Prostate gland (tissue), 2 donors: ENCODE measurements around the gene KRTAP22-1. TPM values are rescaled to one million over a fixed set of nuclear protein-coding genes. Genes with fewer than 3 reads are reported as not detected.

ENCODE experiments used
- DNase-seq: peaks from one replicate; pipeline ENCODE4 v3.0.0-alpha.2; 2019; ENCODE audit warnings: low spot score
- H3K27ac ChIP-seq, 2 donors: fragments of 200-600 bp; sonication (generic); 2 replicates each; pipeline ENCODE4 v1.5.1; 2017 to 2019
- H3K27me3 ChIP-seq: fragments of 200-600 bp; sonication (generic); replicated peaks from 2 replicates; pipeline ENCODE4 v1.5.1; 2019; ENCODE audit not compliant: insufficient read depth
- H3K36me3 ChIP-seq, 2 donors: fragments of 200-600 bp; sonication (generic); 1 replicate in 1 of 2; 2 replicates in 1 of 2; pipeline versions ENCODE4 v1.5.1 to v1.8.1; 2017 to 2019
- H3K4me1 ChIP-seq: fragments of 200-600 bp; sonication (generic); replicated peaks from 2 replicates; pipeline ENCODE4 v1.5.1; 2019
- H3K4me3 ChIP-seq, 2 donors: fragments of 200-600 bp; sonication (generic); 2 replicates each; pipeline ENCODE4 v1.5.1; 2017 to 2019
- H3K9me3 ChIP-seq: fragments of 200-600 bp; sonication (generic); 2 replicates; pipeline ENCODE4 v1.5.1; 2017
- CTCF ChIP-seq, 4 experiments: fragments of 200-600 bp in 2 of 4; fragments of 450-650 bp in 2 of 4; sonication (generic) in 2 of 4; IDR thresholded peaks; 1 replicate in 3 of 4; 2 replicates in 1 of 4; pipeline ENCODE4 v1.5.1; 2016 to 2019; ENCODE audit warnings: antibody characterized with exemption in 4 of 4, mild to moderate bottlenecking in 2 of 4, moderate library complexity in 2 of 4
- POLR2A ChIP-seq: fragments of 450-650 bp; IDR thresholded peaks from one replicate; pipeline ENCODE4 v1.6.1; 2016; ENCODE audit warnings: antibody characterized with exemption, mild to moderate bottlenecking
- POLR2AphosphoS5 ChIP-seq: sonication (generic); formaldehyde crosslinking; IDR thresholded peaks from one replicate; pipeline ENCODE4 v1.6.1; 2017; ENCODE audit warnings: antibody characterized with exemption
- WGBS: methylation state at CpG from one replicate; pipeline ENCODE4 v1.1.5; 2018; 5-methylcytosine and 5-hydroxymethylcytosine counted together
- intact Hi-C: fragments of 100-400 bp; cut with DNase I; formaldehyde crosslinking; loops from one replicate; pipeline ENCODE4 v1.14.2; 2022
- total RNA-seq, 2 donors: library from RNA; depleted of rRNA; stranded (reverse); fragments of >200 nt; gene quantifications; one replicate each; pipeline ENCODE4 v1.1.0, GENCODE V29; 2016

The KRTAP22-1 gene
- total RNA-seq: not detected

- WGBS: 0% methylated on average over 1 of the region's 1 CpG
- no peak within 1 kb of the TSS for H3K4me3 ChIP-seq
- no peak within 1 kb of the TSS for H3K27ac ChIP-seq
- H3K9me3 ChIP-seq: no peaks in the 10 kb centered on the region
- H3K36me3 ChIP-seq: no peaks in the 10 kb centered on the region
- H3K4me1 ChIP-seq: no peaks in the 10 kb centered on the region
- no peak for TF ChIP-seq POLR2AphosphoS5
- TF ChIP-seq CTCF (IDR thresholded peaks at IDR 0.05): no peak
- no peak for TF ChIP-seq POLR2A
- intact Hi-C loops: no loop called here
- no peaks in the 10 kb centered on the region for H3K27me3 ChIP-seq
- no peak for DNase-seq
Measured at GRCh38 chr21:30600787-30601186, at the start of gene KRTAP22-1. Gene KRTAP22-1, plus strand, starts transcription at chr21:30601087.

- WGBS: 83% methylated on average over 1 of the region's 1 CpG
- H3K4me1 ChIP-seq: no peaks in the 10 kb centered on the region
- no peaks in the 10 kb centered on the region for H3K9me3 ChIP-seq
- H3K27ac ChIP-seq: no peak overlapping the region
- no peaks in the 10 kb centered on the region for H3K36me3 ChIP-seq
- intact Hi-C loops: no loop called here
- DNase-seq: no peak
- no peak for TF ChIP-seq POLR2AphosphoS5
- no peak for TF ChIP-seq CTCF (IDR thresholded peaks at IDR 0.05)
- no peak for TF ChIP-seq POLR2A
- H3K27me3 ChIP-seq: no peaks in the 10 kb centered on the region
- no peak overlapping the region for H3K4me3 ChIP-seq
Measured at GRCh38 chr21:30552782-30553181, 48.1 kb upstream of the KRTAP22-1 start.

- Histone ChIP-seq H3K4me1 (no peaks in the 10 kb centered on the region), H3K4me3 (no peak overlapping the region), H3K27me3 (no peaks in the 10 kb centered on the region), H3K9me3 (no peaks in the 10 kb centered on the region), H3K27ac (no peak overlapping the region), H3K36me3 (no peaks in the 10 kb centered on the region)
- DNase-seq: no peak
- intact Hi-C loops: no loop called here
- 93% methylated on average over 2 of the region's 2 CpGs for WGBS
- TF ChIP-seq CTCF (IDR thresholded peaks at IDR 0.05) (no peak), POLR2AphosphoS5 (no peak), POLR2A (no peak)
Measured at GRCh38 chr21:30555095-30555494, 45.8 kb upstream of the KRTAP22-1 start.

- intact Hi-C loops: no loop called here
- no peaks in the 10 kb centered on the region for H3K36me3 ChIP-seq
- TF ChIP-seq CTCF (IDR thresholded peaks at IDR 0.05) (no peak), POLR2A (no peak), POLR2AphosphoS5 (no peak)
- 62% methylated on average over 2 of the region's 2 CpGs for WGBS
- no peaks in the 10 kb centered on the region for H3K27me3 ChIP-seq
- H3K4me1 ChIP-seq: no peaks in the 10 kb centered on the region
- H3K27ac ChIP-seq: no peak within 1 kb of the TSS
- no peaks in the 10 kb centered on the region for H3K9me3 ChIP-seq
- no peak within 1 kb of the TSS for H3K4me3 ChIP-seq
- no peak for DNase-seq
Measured at GRCh38 chr21:30561264-30561895, 39.5 kb upstream of the KRTAP22-1 start, which contains the start of gene KRTAP19-7. Gene KRTAP19-7, minus strand, starts transcription at chr21:30561314. Its CDS starts 25 bp downstream, at chr21:30561289.

- intact Hi-C loops: no loop called here
- H3K9me3 ChIP-seq: no peaks in the 10 kb centered on the region
- WGBS: 78% methylated on average over 2 of the region's 2 CpGs
- no peaks in the 10 kb centered on the region for H3K27me3 ChIP-seq
- no peak for DNase-seq
- no peaks in the 10 kb centered on the region for H3K4me1 ChIP-seq
- no peak overlapping the region for H3K27ac ChIP-seq
- H3K4me3 ChIP-seq: no peak overlapping the region
- TF ChIP-seq POLR2A (no peak), POLR2AphosphoS5 (no peak), CTCF (IDR thresholded peaks at IDR 0.05) (no peak)
- no peaks in the 10 kb centered on the region for H3K36me3 ChIP-seq
Measured at GRCh38 chr21:30561957-30562356, 38.9 kb upstream of the KRTAP22-1 start.
